ENCODE results near the gene NCOA1.

Gene NCOA1

DNA sequence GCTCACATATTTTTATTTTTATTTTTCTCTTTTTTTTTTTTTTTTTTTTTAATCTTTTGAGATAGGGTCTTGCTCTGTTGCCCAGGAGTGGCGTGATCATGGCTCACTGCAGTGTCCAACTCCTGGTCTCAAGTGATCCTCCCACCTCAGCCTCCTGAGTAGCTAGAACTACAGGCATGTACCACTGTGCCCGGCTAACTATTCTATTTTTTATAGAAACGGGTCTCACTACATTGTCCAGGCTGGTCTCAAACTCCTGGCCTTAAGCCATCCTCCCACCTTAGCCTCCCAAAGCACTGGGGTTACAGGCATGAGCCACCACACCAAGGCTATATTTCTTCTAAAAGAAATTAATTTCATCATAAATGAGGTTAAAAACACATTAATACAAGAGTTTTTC is 256.2 kb downstream of the NCOA1 start:
- no peak for DNase-seq (ENCODE audit: low read depth in 1 of 2, low spot score in 1 of 2)
- no peaks in the 10 kb centered on the region for H3K27me3 ChIP-seq (ENCODE audit: insufficient read depth, poor library complexity, severe bottlenecking)
- TF ChIP-seq GABPA (IDR thresholded peaks at IDR 0.05; ENCODE audit: low read depth) (no peak), SPI1 (IDR thresholded peaks at IDR 0.05; ENCODE audit: borderline replicate concordance, low read depth) (no peak), POLR2AphosphoS5 (IDR thresholded peaks at IDR 0.05; ENCODE audit: low read depth) (no peak), CTCF (IDR thresholded peaks at IDR 0.05; ENCODE audit: insufficient read depth, low read length) (no peak)
- TF ChIP-seq, protein P1, sequence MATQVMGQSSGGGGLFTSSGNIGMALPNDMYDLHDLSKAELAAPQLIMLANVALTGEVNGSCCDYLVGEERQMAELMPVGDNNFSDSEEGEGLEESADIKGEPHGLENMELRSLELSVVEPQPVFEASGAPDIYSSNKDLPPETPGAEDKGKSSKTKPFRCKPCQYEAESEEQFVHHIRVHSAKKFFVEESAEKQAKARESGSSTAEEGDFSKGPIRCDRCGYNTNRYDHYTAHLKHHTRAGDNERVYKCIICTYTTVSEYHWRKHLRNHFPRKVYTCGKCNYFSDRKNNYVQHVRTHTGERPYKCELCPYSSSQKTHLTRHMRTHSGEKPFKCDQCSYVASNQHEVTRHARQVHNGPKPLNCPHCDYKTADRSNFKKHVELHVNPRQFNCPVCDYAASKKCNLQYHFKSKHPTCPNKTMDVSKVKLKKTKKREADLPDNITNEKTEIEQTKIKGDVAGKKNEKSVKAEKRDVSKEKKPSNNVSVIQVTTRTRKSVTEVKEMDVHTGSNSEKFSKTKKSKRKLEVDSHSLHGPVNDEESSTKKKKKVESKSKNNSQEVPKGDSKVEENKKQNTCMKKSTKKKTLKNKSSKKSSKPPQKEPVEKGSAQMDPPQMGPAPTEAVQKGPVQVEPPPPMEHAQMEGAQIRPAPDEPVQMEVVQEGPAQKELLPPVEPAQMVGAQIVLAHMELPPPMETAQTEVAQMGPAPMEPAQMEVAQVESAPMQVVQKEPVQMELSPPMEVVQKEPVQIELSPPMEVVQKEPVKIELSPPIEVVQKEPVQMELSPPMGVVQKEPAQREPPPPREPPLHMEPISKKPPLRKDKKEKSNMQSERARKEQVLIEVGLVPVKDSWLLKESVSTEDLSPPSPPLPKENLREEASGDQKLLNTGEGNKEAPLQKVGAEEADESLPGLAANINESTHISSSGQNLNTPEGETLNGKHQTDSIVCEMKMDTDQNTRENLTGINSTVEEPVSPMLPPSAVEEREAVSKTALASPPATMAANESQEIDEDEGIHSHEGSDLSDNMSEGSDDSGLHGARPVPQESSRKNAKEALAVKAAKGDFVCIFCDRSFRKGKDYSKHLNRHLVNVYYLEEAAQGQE (IDR thresholded peaks at IDR 0.05; ENCODE audit: insufficient replicate concordance, low read depth) = no peak
- no peak overlapping the region for H3K27ac ChIP-seq (replicated peaks)
- H3K4me3 ChIP-seq (replicated peaks; ENCODE audit: insufficient read depth, low read length) = no peak overlapping the region

GRCh38 chr2:24749069-24749691 is 258.1 kb downstream of the NCOA1 start:
- Histone ChIP-seq H3K4me3 (replicated peaks; ENCODE audit: insufficient read depth, low read length) (no peak overlapping the region), H3K27ac (replicated peaks) (no peak overlapping the region), H3K27me3 (ENCODE audit: insufficient read depth, poor library complexity, severe bottlenecking) (no peaks in the 10 kb centered on the region)
- DNase-seq (ENCODE audit: low read depth in 1 of 2, low spot score in 1 of 2) = no peak
- TF ChIP-seq GABPA (IDR thresholded peaks at IDR 0.05; ENCODE audit: low read depth) (no peak), SPI1 (IDR thresholded peaks at IDR 0.05; ENCODE audit: borderline replicate concordance, low read depth) (no peak), CTCF (IDR thresholded peaks at IDR 0.05; ENCODE audit: insufficient read depth, low read length) (no peak), POLR2AphosphoS5 (IDR thresholded peaks at IDR 0.05; ENCODE audit: low read depth) (no peak)
- TF ChIP-seq, protein P1 (IDR thresholded peaks at IDR 0.05; ENCODE audit: insufficient replicate concordance, low read depth) = no peak

- H3K27me3 ChIP-seq (ENCODE audit: insufficient read depth, poor library complexity, severe bottlenecking) = no peaks in the 10 kb centered on the region
- TF ChIP-seq CTCF (IDR thresholded peaks at IDR 0.05; ENCODE audit: insufficient read depth, low read length) = no peak
- TF ChIP-seq GABPA (IDR thresholded peaks at IDR 0.05; ENCODE audit: low read depth) = no peak
- no peak for TF ChIP-seq SPI1 (IDR thresholded peaks at IDR 0.05; ENCODE audit: borderline replicate concordance, low read depth)
- TF ChIP-seq, protein P1 (IDR thresholded peaks at IDR 0.05; ENCODE audit: insufficient replicate concordance, low read depth) = no peak
- TF ChIP-seq POLR2AphosphoS5 (IDR thresholded peaks at IDR 0.05; ENCODE audit: low read depth) = no peak
- no peak overlapping the region for H3K27ac ChIP-seq (replicated peaks)
- no peak overlapping the region for H3K4me3 ChIP-seq (replicated peaks; ENCODE audit: insufficient read depth, low read length)
- no peak for DNase-seq (ENCODE audit: low read depth in 1 of 2, low spot score in 1 of 2)
Observed at GRCh38 chr2:24754985-24755705, 264.1 kb downstream of the NCOA1 start.

Measured in HL-60 (cell line).